GM21390 (cell line): ENCODE data around the gene PRKG1.

ENCODE experiments used
- ATAC-seq: cut with Tn5 transposase; IDR thresholded peaks from one replicate; pipeline ENCODE4 v1.9.1; 2021; ENCODE audit not compliant: unreplicated experiment

The PRKG1 gene

DNA sequence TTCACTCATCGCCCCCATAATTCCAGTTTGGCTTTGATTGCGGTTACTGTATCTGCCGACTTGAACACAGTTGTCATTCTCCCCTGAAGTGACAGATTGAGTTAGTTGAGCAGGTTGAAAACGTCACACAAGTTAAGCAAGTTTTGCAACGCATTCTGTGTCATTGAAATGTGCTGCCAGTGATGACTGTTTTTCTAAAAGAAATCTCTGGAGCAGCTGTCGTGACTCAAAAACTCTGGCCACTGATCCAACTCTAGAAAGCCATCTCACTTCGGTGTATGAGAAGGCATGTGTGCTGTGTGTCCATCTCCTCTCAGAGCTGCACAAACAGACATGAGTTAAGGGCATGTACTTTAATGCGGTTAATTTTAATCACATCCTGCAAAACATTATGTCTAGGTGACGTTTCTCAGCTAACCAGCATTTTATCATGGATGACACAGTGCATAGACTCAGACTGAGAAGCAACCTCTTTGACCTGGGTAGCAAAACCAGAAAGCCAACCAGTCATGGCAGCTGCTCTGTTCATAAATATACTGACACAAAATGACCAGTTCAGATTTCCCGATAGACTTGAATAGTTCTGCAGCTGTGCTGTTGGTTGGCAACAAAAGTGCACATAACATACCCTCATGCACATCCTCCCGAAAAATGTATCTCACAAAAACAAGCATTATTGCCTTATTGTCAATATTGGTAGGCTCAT lies 555.8 kb downstream of the PRKG1 start:
- no peak for ATAC-seq

DNA sequence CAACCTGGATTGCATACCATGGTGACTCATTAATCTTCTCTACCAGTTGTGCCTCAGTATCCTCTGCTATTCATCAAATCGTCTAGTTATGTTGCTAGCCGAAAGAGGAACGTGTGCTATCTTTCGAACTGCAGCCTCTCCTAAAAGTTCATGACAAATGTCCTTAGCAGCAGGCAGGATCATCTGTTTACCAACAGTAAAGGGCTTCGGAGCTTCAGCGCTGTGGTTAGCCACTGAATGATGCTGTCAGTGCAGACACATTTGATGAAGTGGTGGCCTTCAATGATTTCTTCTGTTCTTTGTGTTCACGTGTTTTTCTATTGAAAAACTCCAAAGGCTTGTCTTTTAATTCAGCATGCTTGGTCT lies 556.3 kb downstream of the PRKG1 start:
- ATAC-seq: no peak

GRCh38 chr10:51635436-51635835 lies 561.1 kb downstream of the PRKG1 start:
- no peak for ATAC-seq

GRCh38 chr10:51638211-51638610 lies 563.9 kb downstream of the PRKG1 start:
- ATAC-seq: no peak

GRCh38 chr10:51638737-51639136 lies 564.5 kb downstream of the PRKG1 start:
- no peak for ATAC-seq

GRCh38 chr10:51640120-51640819 lies 566.0 kb downstream of the PRKG1 start:
- no peak for ATAC-seq

GRCh38 chr10:51642581-51642980 lies 568.3 kb downstream of the PRKG1 start:
- no peak for ATAC-seq

GRCh38 chr10:51643734-51644133 lies 569.4 kb downstream of the PRKG1 start:
- no peak for ATAC-seq

- no peak for ATAC-seq
These were observed 574.8 kb downstream of the PRKG1 start for GRCh38 chr10:51649064-51649463.

GRCh38 chr10:51651063-51651462 lies 576.8 kb downstream of the PRKG1 start:
- no peak for ATAC-seq

GRCh38 chr10:51653025-51653424 lies 578.7 kb downstream of the PRKG1 start:
- ATAC-seq: no peak

- ATAC-seq: no peak
These were observed 580.6 kb downstream of the PRKG1 start for GRCh38 chr10:51654918-51655317.

DNA sequence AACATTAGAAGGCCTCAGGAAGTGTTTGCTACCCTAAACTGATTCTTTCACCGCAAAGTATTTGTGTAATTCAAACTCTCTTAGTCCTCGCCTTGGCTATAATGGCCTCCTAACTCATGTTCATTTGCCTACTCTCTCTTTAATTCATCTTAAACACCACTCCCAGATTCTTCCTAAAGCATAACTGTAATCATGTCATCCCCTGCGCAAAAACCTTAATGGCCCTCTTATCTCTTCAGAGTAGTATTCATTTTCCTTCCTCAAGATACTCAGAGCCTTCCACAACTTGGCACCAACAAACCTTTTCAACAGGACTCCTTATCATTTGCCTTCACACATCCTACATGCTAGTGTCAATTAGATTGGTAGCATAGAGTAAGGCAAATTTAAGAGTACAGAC lies 582.2 kb downstream of the PRKG1 start:
- ATAC-seq: no peak

GRCh38 chr10:51658000-51658399 lies 583.7 kb downstream of the PRKG1 start:
- ATAC-seq: no peak

DNA sequence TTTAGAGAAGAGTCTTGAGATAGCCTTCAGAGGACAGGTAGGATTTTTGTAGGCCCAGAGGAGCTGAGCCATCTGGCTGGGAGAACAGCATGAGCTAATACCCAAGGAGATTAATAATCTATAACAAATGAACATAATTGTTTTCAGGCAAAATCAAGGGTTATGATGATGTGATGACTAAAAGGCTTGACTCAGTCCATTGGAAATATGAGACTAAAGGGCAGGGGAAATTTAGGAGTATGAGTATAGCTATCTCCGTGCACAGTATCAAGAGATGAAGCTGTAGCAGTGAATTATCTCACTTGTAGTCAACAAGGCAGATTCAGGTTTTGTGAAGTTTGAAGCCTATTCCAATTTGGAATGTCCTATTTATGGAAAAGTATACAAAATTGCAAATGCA lies 585.1 kb downstream of the PRKG1 start:
- no peak for ATAC-seq

GRCh38 chr10:51663086-51663485 lies 588.8 kb downstream of the PRKG1 start:
- ATAC-seq: no peak

- no peak for ATAC-seq
These were observed 592.2 kb downstream of the PRKG1 start for GRCh38 chr10:51666456-51666855.

DNA sequence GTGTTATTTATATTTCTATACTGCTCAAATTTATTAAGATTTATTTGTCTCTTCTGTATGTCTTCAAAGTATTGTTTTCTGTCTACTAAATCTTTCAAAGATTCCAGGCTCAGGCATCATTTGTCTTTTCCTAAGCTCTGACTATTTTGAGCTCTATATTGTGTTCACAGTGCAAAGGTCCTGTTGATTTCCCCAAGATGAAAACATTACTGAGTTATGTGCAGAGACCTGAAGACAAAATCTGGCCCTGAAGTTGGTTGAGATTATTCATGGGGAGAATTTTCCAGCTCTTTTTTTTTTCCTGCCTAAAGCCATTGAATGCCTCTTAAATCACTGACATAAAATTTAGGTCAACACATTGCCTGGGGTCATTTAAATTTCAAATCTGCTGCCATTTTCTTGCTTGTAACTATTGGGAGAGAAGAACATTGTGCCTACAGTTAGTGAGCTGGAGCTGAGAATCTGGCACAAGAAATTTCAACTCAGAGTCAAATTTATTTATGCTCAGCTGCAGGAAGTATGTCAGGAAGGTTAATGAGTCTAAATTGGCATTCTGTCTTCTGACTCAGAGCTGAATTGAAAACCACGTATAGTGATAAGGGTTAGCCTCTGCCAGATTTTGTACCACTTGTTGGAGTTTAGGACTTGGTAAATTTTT lies 593.5 kb downstream of the PRKG1 start:
- ATAC-seq: no peak

- ATAC-seq: no peak
These were observed 594.0 kb downstream of the PRKG1 start for GRCh38 chr10:51668336-51668689.

DNA sequence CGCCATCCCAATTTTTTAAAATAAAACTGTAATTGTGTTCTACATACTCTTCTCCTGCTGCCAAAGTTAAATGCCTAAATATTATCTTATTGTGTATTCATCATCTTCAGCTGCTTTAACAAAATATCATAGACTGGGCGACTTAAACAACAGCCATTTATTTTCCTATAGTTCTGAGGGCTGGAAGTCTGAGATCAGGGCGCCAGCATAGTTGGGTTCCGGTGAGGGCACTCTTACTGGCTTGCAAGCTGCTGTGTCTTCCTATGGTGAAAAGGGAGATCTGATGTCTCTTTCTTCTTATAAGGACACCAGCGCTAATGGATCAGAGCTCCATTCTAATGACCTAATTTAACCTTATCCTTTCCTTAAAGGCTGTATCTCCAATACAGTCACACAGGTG lies 594.8 kb downstream of the PRKG1 start:
- ATAC-seq: no peak

GRCh38 chr10:51672039-51672535 lies 597.8 kb downstream of the PRKG1 start:
- no peak for ATAC-seq

GRCh38 chr10:51675088-51675487 lies 600.8 kb downstream of the PRKG1 start:
- no peak for ATAC-seq
